Measurements from ENCODE around the gene SAMD8.

GRCh38 chr10:75226656-75227055, 115.2 kb downstream of the SAMD8 start:
- no peak for TF ChIP-seq CTCF (IDR thresholded peaks at IDR 0.05; ENCODE audit: insufficient read depth, low read length, poor library complexity, severe bottlenecking)
- TF ChIP-seq EZH2phosphoT487 (conservative IDR thresholded peaks at IDR 0.05; ENCODE audit: low read length) = no peak
